ENCODE measurements around the gene RBM42. TPM values are rescaled to one million over a fixed set of nuclear protein-coding genes. Genes with fewer than 3 reads are reported as not detected.

RBM42 gene
- total and polyA plus RNA-seq, 2 donors: 51.8 to 57.1 TPM

GRCh38 chr19:35613574-35613973 lies 15.3 kb upstream of the RBM42 start:
- H3K4me1 ChIP-seq (ENCODE audit: control insufficient read depth in 2 of 2, insufficient read depth in 2 of 2, low read length in 2 of 2): peaks cover 7 to 21% of the 10 kb centered on the region in 2 donors
- H3K27ac ChIP-seq (ENCODE audit: low read depth in 1 of 2, low read length in 1 of 2): no peak overlapping the region
- H3K36me3 ChIP-seq (ENCODE audit: control insufficient read depth in 2 of 2, insufficient read depth in 2 of 2, low read length in 1 of 2): peaks cover 9 to 29% of the 10 kb centered on the region in 2 donors
- WGBS: 97% methylated on average over 1 of the region's 1 CpG
- no peak for DNase-seq (ENCODE audit: low read depth in 6 of 9, low spot score in 9 of 9)
- no peaks in the 10 kb centered on the region for H3K27me3 ChIP-seq (ENCODE audit: control insufficient read depth in 2 of 2, insufficient read depth in 1 of 2, low read length in 1 of 2)
- no peak overlapping the region for H3K4me3 ChIP-seq (ENCODE audit: low read length in 2 of 2)
- no peaks in the 10 kb centered on the region for H3K9me3 ChIP-seq (ENCODE audit: control insufficient read depth in 2 of 2, insufficient read depth in 1 of 2, low read length in 1 of 2)

GRCh38 chr19:35615036-35615435 lies 13.8 kb upstream of the RBM42 start:
- Histone ChIP-seq H3K27me3 (ENCODE audit: control insufficient read depth in 2 of 2, insufficient read depth in 1 of 2, low read length in 1 of 2) (no peaks in the 10 kb centered on the region), H3K4me1 (ENCODE audit: control insufficient read depth in 2 of 2, insufficient read depth in 2 of 2, low read length in 2 of 2) (peaks cover 7 to 17% of the 10 kb centered on the region in 2 donors), H3K27ac (ENCODE audit: low read depth in 1 of 2, low read length in 1 of 2) (no peak overlapping the region), H3K36me3 (ENCODE audit: control insufficient read depth in 2 of 2, insufficient read depth in 2 of 2, low read length in 1 of 2) (peaks cover 9 to 38% of the 10 kb centered on the region in 2 donors), H3K9me3 (ENCODE audit: control insufficient read depth in 2 of 2, insufficient read depth in 1 of 2, low read length in 1 of 2) (no peaks in the 10 kb centered on the region), H3K4me3 (ENCODE audit: low read length in 2 of 2) (no peak overlapping the region)
- 97% methylated on average over 17 of the region's 17 CpGs for WGBS
- DNase-seq (ENCODE audit: low read depth in 6 of 9, low spot score in 9 of 9): no peak

- no peaks in the 10 kb centered on the region for H3K4me1 ChIP-seq (ENCODE audit: control insufficient read depth in 2 of 2, insufficient read depth in 2 of 2, low read length in 2 of 2)
- 95% methylated on average over 7 of the region's 7 CpGs for WGBS
- H3K9me3 ChIP-seq (ENCODE audit: control insufficient read depth in 2 of 2, insufficient read depth in 1 of 2, low read length in 1 of 2): no peaks in the 10 kb centered on the region
- no peak for DNase-seq (ENCODE audit: low read depth in 6 of 9, low spot score in 9 of 9)
- no peak overlapping the region for H3K27ac ChIP-seq (ENCODE audit: low read depth in 1 of 2, low read length in 1 of 2)
- no peak overlapping the region for H3K4me3 ChIP-seq (ENCODE audit: low read length in 2 of 2)
- no peaks in the 10 kb centered on the region for H3K27me3 ChIP-seq (ENCODE audit: control insufficient read depth in 2 of 2, insufficient read depth in 1 of 2, low read length in 1 of 2)
- H3K36me3 ChIP-seq (ENCODE audit: control insufficient read depth in 2 of 2, insufficient read depth in 2 of 2, low read length in 1 of 2): peaks cover 18 to 58% of the 10 kb centered on the region in 2 donors
Observed at GRCh38 chr19:35618857-35619256, 10.0 kb upstream of the RBM42 start.

GRCh38 chr19:35619290-35619923 lies 9.4 kb upstream of the RBM42 start:
- no peak overlapping the region for H3K27ac ChIP-seq (ENCODE audit: low read depth in 1 of 2, low read length in 1 of 2)
- no peak overlapping the region for H3K4me3 ChIP-seq (ENCODE audit: low read length in 2 of 2)
- WGBS: 98% methylated on average over 12 of the region's 12 CpGs
- peaks cover 18 to 58% of the 10 kb centered on the region in 2 donors for H3K36me3 ChIP-seq (ENCODE audit: control insufficient read depth in 2 of 2, insufficient read depth in 2 of 2, low read length in 1 of 2)
- no peak for DNase-seq (ENCODE audit: low read depth in 6 of 9, low spot score in 9 of 9)
- no peaks in the 10 kb centered on the region for H3K4me1 ChIP-seq (ENCODE audit: control insufficient read depth in 2 of 2, insufficient read depth in 2 of 2, low read length in 2 of 2)
- no peaks in the 10 kb centered on the region for H3K27me3 ChIP-seq (ENCODE audit: control insufficient read depth in 2 of 2, insufficient read depth in 1 of 2, low read length in 1 of 2)
- H3K9me3 ChIP-seq (ENCODE audit: control insufficient read depth in 2 of 2, insufficient read depth in 1 of 2, low read length in 1 of 2): no peaks in the 10 kb centered on the region

- Histone ChIP-seq H3K4me1 (ENCODE audit: control insufficient read depth in 2 of 2, insufficient read depth in 2 of 2, low read length in 2 of 2) (no peaks in the 10 kb centered on the region), H3K36me3 (ENCODE audit: control insufficient read depth in 2 of 2, insufficient read depth in 2 of 2, low read length in 1 of 2) (peaks cover 18 to 55% of the 10 kb centered on the region in 2 donors), H3K27me3 (ENCODE audit: control insufficient read depth in 2 of 2, insufficient read depth in 1 of 2, low read length in 1 of 2) (no peaks in the 10 kb centered on the region), H3K9me3 (ENCODE audit: control insufficient read depth in 2 of 2, insufficient read depth in 1 of 2, low read length in 1 of 2) (no peaks in the 10 kb centered on the region), H3K4me3 (ENCODE audit: low read length in 2 of 2) (no peak overlapping the region), H3K27ac (ENCODE audit: low read depth in 1 of 2, low read length in 1 of 2) (no peak overlapping the region)
- no peak for DNase-seq (ENCODE audit: low read depth in 6 of 9, low spot score in 9 of 9)
- 96% methylated on average over 17 of the region's 17 CpGs for WGBS
Observed at GRCh38 chr19:35620001-35620400, 8.8 kb upstream of the RBM42 start.

GRCh38 chr19:35621708-35622107 lies 7.1 kb upstream of the RBM42 start:
- H3K4me3 ChIP-seq (ENCODE audit: low read length in 2 of 2): no peak overlapping the region
- H3K4me1 ChIP-seq (ENCODE audit: control insufficient read depth in 2 of 2, insufficient read depth in 2 of 2, low read length in 2 of 2): no peaks in the 10 kb centered on the region
- no peaks in the 10 kb centered on the region for H3K9me3 ChIP-seq (ENCODE audit: control insufficient read depth in 2 of 2, insufficient read depth in 1 of 2, low read length in 1 of 2)
- H3K36me3 ChIP-seq (ENCODE audit: control insufficient read depth in 2 of 2, insufficient read depth in 2 of 2, low read length in 1 of 2): peaks cover 11 to 46% of the 10 kb centered on the region in 2 donors
- no peak for DNase-seq (ENCODE audit: low read depth in 6 of 9, low spot score in 9 of 9)
- no peak overlapping the region for H3K27ac ChIP-seq (ENCODE audit: low read depth in 1 of 2, low read length in 1 of 2)
- 98% methylated on average over 9 of the region's 9 CpGs for WGBS
- no peaks in the 10 kb centered on the region for H3K27me3 ChIP-seq (ENCODE audit: control insufficient read depth in 2 of 2, insufficient read depth in 1 of 2, low read length in 1 of 2)

- DNase-seq (ENCODE audit: low read depth in 6 of 9, low spot score in 9 of 9): no peak
- Histone ChIP-seq H3K4me1 (ENCODE audit: control insufficient read depth in 2 of 2, insufficient read depth in 2 of 2, low read length in 2 of 2) (no peaks in the 10 kb centered on the region), H3K27ac (ENCODE audit: low read depth in 1 of 2, low read length in 1 of 2) (no peak overlapping the region), H3K9me3 (ENCODE audit: control insufficient read depth in 2 of 2, insufficient read depth in 1 of 2, low read length in 1 of 2) (no peaks in the 10 kb centered on the region), H3K4me3 (ENCODE audit: low read length in 2 of 2) (no peak overlapping the region), H3K27me3 (ENCODE audit: control insufficient read depth in 2 of 2, insufficient read depth in 1 of 2, low read length in 1 of 2) (no peaks in the 10 kb centered on the region), H3K36me3 (ENCODE audit: control insufficient read depth in 2 of 2, insufficient read depth in 2 of 2, low read length in 1 of 2) (peaks cover 8 to 36% of the 10 kb centered on the region in 2 donors)
- WGBS: 97% methylated on average over 13 of the region's 13 CpGs
Observed at GRCh38 chr19:35622750-35623149, 6.1 kb upstream of the RBM42 start.

- DNase-seq (ENCODE audit: low read depth in 6 of 9, low spot score in 9 of 9): no peak
- Histone ChIP-seq H3K9me3 (ENCODE audit: control insufficient read depth in 2 of 2, insufficient read depth in 1 of 2, low read length in 1 of 2) (no peaks in the 10 kb centered on the region), H3K4me3 (ENCODE audit: low read length in 2 of 2) (no peak overlapping the region), H3K27ac (ENCODE audit: low read depth in 1 of 2, low read length in 1 of 2) (no peak overlapping the region), H3K27me3 (ENCODE audit: control insufficient read depth in 2 of 2, insufficient read depth in 1 of 2, low read length in 1 of 2) (no peaks in the 10 kb centered on the region), H3K4me1 (ENCODE audit: control insufficient read depth in 2 of 2, insufficient read depth in 2 of 2, low read length in 2 of 2) (peaks cover 3% of the 10 kb centered on the region in 2 donors), H3K36me3 (ENCODE audit: control insufficient read depth in 2 of 2, insufficient read depth in 2 of 2, low read length in 1 of 2) (peaks cover 8 to 30% of the 10 kb centered on the region in 2 donors)
- 97% methylated on average over 6 of the region's 6 CpGs for WGBS
Observed at GRCh38 chr19:35623327-35624010, 5.4 kb upstream of the RBM42 start.

GRCh38 chr19:35628264-35628564 lies 622 bp upstream of the RBM42 start:
- H3K36me3 ChIP-seq (ENCODE audit: control insufficient read depth in 2 of 2, insufficient read depth in 2 of 2, low read length in 1 of 2): peaks cover 26 to 30% of the 10 kb centered on the region in 2 donors
- WGBS: 17% methylated on average over 9 of the region's 9 CpGs
- no peaks in the 10 kb centered on the region for H3K27me3 ChIP-seq (ENCODE audit: control insufficient read depth in 2 of 2, insufficient read depth in 1 of 2, low read length in 1 of 2)
- peak overlapping the region; percentile 57 to 92 for H3K4me3 ChIP-seq (ENCODE audit: low read length in 2 of 2)
- H3K4me1 ChIP-seq (ENCODE audit: control insufficient read depth in 2 of 2, insufficient read depth in 2 of 2, low read length in 2 of 2): peaks cover 8 to 10% of the 10 kb centered on the region in 2 donors
- no peak for DNase-seq (ENCODE audit: low read depth in 6 of 9, low spot score in 9 of 9)
- no peaks in the 10 kb centered on the region for H3K9me3 ChIP-seq (ENCODE audit: control insufficient read depth in 2 of 2, insufficient read depth in 1 of 2, low read length in 1 of 2)
- peak overlapping the region; percentile 83 to 93 for H3K27ac ChIP-seq (ENCODE audit: low read depth in 1 of 2, low read length in 1 of 2)
